VCaP (cell line): ENCODE measurements around the gene SPAG6.

Experiments used
- H3K27ac ChIP-seq: fragments of 450-650 bp; 2 replicates; pipeline ENCODE4 v1.5.1; 2017
- TF ChIP-seq, protein P1 (sequence below): fragments of 450-650 bp; conservative IDR thresholded peaks from 2 replicates; pipeline ENCODE4 v1.5.1; 2017; ENCODE audit warnings: mild to moderate bottlenecking, moderate library complexity

Gene SPAG6

DNA sequence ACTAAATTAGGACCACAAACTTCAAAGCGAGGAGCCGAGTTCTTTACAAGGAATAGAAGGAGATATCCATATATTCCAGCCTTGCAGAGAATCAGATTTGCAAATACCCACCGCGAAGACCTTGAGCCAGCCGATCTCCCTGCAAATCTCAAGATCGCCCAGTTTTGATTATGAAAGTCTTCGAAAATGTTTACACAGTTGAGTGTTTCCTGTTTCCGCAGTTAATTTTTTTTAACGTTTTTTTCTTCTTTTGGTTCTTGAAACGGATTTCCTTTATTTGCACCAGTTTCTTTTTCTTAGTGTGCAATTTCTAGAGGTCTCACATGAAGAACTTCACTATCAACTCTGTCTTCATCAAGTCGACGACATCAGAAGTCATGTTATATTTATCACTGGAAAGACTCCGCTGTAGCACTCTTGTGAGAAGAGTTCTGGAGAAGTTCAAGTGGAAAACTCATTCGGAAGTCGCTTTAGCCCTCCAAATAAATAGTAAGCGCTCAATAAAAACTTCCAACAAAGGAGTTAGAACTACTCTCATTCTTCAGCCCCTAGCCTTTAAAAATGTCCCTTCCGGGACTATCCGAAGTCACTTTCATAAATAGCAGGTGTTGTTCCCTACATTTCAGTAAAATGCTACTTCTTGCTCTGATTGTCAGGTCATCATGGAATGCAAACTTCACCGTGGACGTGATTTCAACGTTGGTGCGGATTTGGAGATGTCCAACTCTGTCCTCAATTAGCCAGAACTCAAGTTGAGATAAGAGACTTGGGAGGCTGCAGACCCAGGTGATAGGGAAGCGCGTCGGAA, 11.9 kb upstream of the SPAG6 start:
- TF ChIP-seq, protein P1, sequence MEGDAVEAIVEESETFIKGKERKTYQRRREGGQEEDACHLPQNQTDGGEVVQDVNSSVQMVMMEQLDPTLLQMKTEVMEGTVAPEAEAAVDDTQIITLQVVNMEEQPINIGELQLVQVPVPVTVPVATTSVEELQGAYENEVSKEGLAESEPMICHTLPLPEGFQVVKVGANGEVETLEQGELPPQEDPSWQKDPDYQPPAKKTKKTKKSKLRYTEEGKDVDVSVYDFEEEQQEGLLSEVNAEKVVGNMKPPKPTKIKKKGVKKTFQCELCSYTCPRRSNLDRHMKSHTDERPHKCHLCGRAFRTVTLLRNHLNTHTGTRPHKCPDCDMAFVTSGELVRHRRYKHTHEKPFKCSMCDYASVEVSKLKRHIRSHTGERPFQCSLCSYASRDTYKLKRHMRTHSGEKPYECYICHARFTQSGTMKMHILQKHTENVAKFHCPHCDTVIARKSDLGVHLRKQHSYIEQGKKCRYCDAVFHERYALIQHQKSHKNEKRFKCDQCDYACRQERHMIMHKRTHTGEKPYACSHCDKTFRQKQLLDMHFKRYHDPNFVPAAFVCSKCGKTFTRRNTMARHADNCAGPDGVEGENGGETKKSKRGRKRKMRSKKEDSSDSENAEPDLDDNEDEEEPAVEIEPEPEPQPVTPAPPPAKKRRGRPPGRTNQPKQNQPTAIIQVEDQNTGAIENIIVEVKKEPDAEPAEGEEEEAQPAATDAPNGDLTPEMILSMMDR, result no peak
- no peak overlapping the region for H3K27ac ChIP-seq

DNA sequence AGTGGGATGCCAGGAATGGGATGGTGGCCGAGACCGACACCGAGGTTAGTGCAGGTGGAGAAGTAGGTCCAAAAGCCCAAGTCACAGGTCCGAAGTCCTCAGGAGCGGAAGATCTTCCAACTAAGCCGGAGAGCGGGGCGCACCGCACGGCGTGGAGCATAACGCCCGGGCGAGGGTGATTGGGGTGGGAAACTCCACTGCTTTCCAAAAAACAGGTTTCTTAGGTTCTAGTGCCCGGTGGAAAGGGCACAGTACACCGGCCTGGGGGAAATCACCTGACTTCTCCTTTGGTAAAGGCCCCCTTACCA, 11.4 kb upstream of the SPAG6 start:
- H3K27ac ChIP-seq, result no peak overlapping the region
- TF ChIP-seq, protein P1, result no peak

GRCh38 chr10:22334414-22335172, 10.7 kb upstream of the SPAG6 start:
- no peak overlapping the region for H3K27ac ChIP-seq
- TF ChIP-seq, protein P1, result no peak

DNA sequence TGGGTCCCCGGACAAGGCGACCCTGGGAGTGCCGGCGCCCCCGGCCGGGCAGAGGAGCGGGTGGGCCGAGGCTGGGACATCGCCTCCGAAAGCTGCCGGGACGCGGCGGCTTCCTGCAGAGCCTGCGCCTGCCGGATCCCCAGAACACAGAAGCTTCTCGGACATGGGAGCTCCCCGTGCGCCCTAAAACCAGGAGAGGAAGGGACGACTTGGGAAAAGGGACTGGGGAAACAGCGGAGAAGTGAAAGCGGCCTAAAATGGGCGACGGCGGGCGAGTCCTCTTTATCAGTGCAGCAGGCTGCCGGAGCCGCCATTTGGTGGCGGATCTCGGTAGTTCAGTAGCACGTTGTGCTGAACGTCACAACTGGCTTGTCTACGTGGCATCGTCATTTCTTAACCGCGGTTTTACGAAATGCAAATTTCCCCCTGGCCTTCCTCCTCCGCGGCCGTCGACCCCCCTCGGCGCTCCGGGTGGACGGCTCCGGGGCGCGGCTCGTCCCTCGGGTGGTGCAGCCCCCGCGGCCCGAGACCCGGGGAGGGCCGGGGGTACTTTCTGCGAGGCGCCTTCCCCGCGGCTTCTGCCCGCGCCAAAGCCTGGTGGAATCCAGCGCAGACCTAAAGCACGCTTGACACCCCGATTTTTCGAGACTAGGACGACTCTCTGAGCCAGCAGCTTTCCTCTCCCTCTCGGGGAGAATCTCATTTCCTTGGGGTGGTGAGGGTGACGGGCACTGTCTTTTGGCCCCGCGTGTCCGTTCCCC, 9.9 kb upstream of the SPAG6 start:
- H3K27ac ChIP-seq, result no peak overlapping the region
- TF ChIP-seq, protein P1, result no peak

- H3K27ac ChIP-seq, result no peak overlapping the region
- TF ChIP-seq, protein P1, result no peak
Observed at GRCh38 chr10:22338185-22338900, 7.0 kb upstream of the SPAG6 start.

GRCh38 chr10:22338931-22339330, 6.4 kb upstream of the SPAG6 start:
- H3K27ac ChIP-seq, result no peak overlapping the region
- TF ChIP-seq, protein P1, result no peak
